ENCODE results near the gene SLC2A5.

Gene SLC2A5

GRCh38 chr1:9111357-9111691 is 41.9 kb upstream of the SLC2A5 start:
- no peak for TF ChIP-seq CTCF (conservative IDR thresholded peaks at IDR 0.05; ENCODE audit: low read depth)
- no peak for DNase-seq (ENCODE audit: low spot score)
- H3K27ac ChIP-seq = peak overlapping the region; percentile 69
- ChIA-PET CTCF (interaction anchor here (0.6 to 1.8 kb wide), 15 partner anchors 10 to 133 kb away, joined by 3 to 22 read pairs (median 3); no protein-coding TSS in a partner anchor), POLR2A (ENCODE audit: low non-redundant PET) (no interaction called here)

GRCh38 chr1:9110669-9111356 is 41.4 kb upstream of the SLC2A5 start:
- TF ChIP-seq CTCF (conservative IDR thresholded peaks at IDR 0.05; ENCODE audit: low read depth) = peak; percentile 89
- ChIA-PET CTCF (interaction anchor here (0.5 to 1.8 kb wide), 25 partner anchors 9 to 211 kb away, joined by 3 to 22 read pairs (median 4); partner anchors contain the start of gene GPR157), POLR2A (ENCODE audit: low non-redundant PET) (no interaction called here)
- DNase-seq (ENCODE audit: low spot score) = peak; percentile 92
- H3K27ac ChIP-seq = peak overlapping the region; percentile 69

GRCh38 chr1:9108056-9108665 is 38.7 kb upstream of the SLC2A5 start:
- H3K27ac ChIP-seq = no peak overlapping the region
- CTCF ChIA-PET = interaction anchor here (0.6 to 0.8 kb wide), 3 partner anchors 50 to 310 kb away, joined by 3 to 4 read pairs (median 4); no protein-coding TSS in a partner anchor
- no peak for DNase-seq (ENCODE audit: low spot score)
- no peak for TF ChIP-seq CTCF (conservative IDR thresholded peaks at IDR 0.05; ENCODE audit: low read depth)
- POLR2A ChIA-PET (ENCODE audit: low non-redundant PET) = no interaction called here

- ChIA-PET POLR2A (ENCODE audit: low non-redundant PET) (no interaction called here), CTCF (interaction anchor here (0.5 to 0.6 kb wide), 2 partner anchors 90 to 106 kb away, joined by 4 to 6 read pairs; no protein-coding TSS in a partner anchor)
- TF ChIP-seq CTCF (conservative IDR thresholded peaks at IDR 0.05; ENCODE audit: low read depth) = no peak
- no peak for DNase-seq (ENCODE audit: low spot score)
- H3K27ac ChIP-seq = no peak overlapping the region
Observed at GRCh38 chr1:9107136-9107535, 37.7 kb upstream of the SLC2A5 start.

DNA sequence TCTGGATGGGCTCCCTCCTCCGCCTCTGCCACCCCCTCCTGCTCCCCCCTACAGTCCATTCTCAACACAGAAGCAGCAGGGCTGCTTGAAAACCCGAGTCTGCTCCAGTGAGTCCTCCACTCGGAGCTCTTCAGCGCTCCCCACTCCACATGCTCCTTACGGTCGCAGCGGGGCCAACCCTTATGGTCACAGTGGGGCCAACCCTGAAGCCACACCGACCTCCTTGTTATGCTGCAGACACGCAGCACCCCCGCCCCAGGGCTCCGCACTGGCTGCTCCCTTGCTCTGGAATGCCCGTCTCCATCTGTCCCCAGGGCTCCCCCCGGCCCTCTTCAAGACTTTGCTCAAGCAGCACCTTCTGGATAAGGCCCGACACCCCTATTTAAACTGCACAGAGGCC is 36.9 kb upstream of the SLC2A5 start:
- TF ChIP-seq CTCF (conservative IDR thresholded peaks at IDR 0.05; ENCODE audit: low read depth) = no peak
- H3K27ac ChIP-seq = no peak overlapping the region
- ChIA-PET POLR2A (ENCODE audit: low non-redundant PET) (interaction anchor here (0.5 kb wide), 1 partner anchor 20 kb away, joined by 3 read pairs; no protein-coding TSS in a partner anchor), CTCF (no interaction called here)
- no peak for DNase-seq (ENCODE audit: low spot score)

DNA sequence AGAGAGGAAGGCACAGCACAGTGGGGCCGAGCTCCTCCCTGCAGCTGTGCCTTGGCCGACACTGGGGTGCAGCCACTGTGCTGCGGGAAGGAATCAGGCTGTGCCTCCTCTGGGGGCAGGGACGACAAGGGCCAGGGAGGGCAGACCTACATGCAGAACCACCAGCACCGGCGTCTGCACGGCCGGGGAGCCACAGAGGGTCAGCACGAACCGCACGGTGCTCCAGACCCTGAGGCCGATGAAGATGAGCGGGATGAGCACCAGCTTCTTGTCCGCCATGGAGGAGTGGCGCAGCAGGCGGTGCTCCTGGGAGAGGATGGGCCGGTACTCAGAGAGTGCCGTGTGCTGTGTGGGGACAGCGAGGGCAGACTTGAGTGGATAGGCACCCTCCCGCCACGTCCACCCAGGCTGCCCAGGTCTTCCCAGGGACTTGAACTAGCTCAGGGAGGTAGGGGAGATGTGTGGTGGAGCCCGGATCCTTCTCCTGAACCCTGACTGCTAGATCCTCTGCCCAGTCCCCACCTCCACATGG is 36.0 kb upstream of the SLC2A5 start:
- ChIA-PET CTCF (interaction anchor here (0.6 kb wide), 1 partner anchor 448 kb away, joined by 6 read pairs; no protein-coding TSS in a partner anchor), POLR2A (ENCODE audit: low non-redundant PET) (interaction anchor here (0.6 kb wide), 1 partner anchor 10 kb away, joined by 5 read pairs; no protein-coding TSS in a partner anchor)
- TF ChIP-seq CTCF (conservative IDR thresholded peaks at IDR 0.05; ENCODE audit: low read depth) = no peak
- no peak overlapping the region for H3K27ac ChIP-seq
- DNase-seq (ENCODE audit: low spot score) = no peak
